B cell (primary cell): ENCODE data around the gene GPRC5B. TPM values are rescaled to one million over a fixed set of nuclear protein-coding genes. Genes with fewer than 3 reads are reported as not detected.

ENCODE experiments used
- ATAC-seq: fragments of 200-7000 bp; cut with Tn5 transposase; one replicate; pipeline ENCODE4 v1.10.0; 2021; ENCODE audit warnings: low read depth, mild to moderate bottlenecking, moderate number of reproducible peaks, moderate library complexity
- CTCF ChIA-PET: fragments of 350-600 bp; sonication (Branson Sonifier 250); formaldehyde crosslinking; loops from one replicate; lab custom pipeline; 2021; ENCODE audit warnings: antibody characterized with exemption, inconsistent platforms; lab: Charles Lee
- POLR2A ChIA-PET: fragments of 350-600 bp; sonication (Branson Sonifier 250); formaldehyde crosslinking; loops from one replicate; lab custom pipeline; 2021; ENCODE audit warnings: antibody characterized with exemption; lab: Charles Lee
- DNase-seq: peaks from one replicate; pipeline ENCODE4 v3.0.0; 2013
- H2AFZ ChIP-seq: 2 replicates; pipeline ENCODE4 v1.6.1; 2012; ENCODE audit warnings: mild to moderate bottlenecking, low read depth, low read length; ENCODE audit not compliant: insufficient read depth, poor library complexity, severe bottlenecking
- H3K27ac ChIP-seq, 2 donors: 1 replicate in 1 of 2; 2 replicates in 1 of 2; pipeline ENCODE4 v1.5.1; 2012 to 2013; ENCODE audit warnings: low read length in 2 of 2, mild to moderate bottlenecking in 2 of 2, moderate library complexity in 1 of 2
- H3K27me3 ChIP-seq, 4 experiments: fragments of 200-600 bp in 1 of 4; sonication (generic) in 1 of 4; replicated peaks in 1 of 4; 1 replicate in 2 of 4; 2 replicates in 2 of 4; pipeline versions ENCODE4 v1.6.1 to v1.7.0; 2013 to 2016; ENCODE audit warnings: low read length in 3 of 4, mild to moderate bottlenecking in 2 of 4, mixed read lengths in 1 of 4, moderate library complexity in 1 of 4; ENCODE audit not compliant: insufficient read depth in 4 of 4, control insufficient read depth in 3 of 4; ENCODE audit errors: control extremely low read depth in 1 of 4
- H3K36me3 ChIP-seq, 2 experiments: replicated peaks in 1 of 2; 1 replicate in 1 of 2; 2 replicates in 1 of 2; pipeline versions ENCODE4 v1.6.1 to v1.7.1; 2013; ENCODE audit warnings: low read length in 1 of 2; ENCODE audit not compliant: insufficient read depth in 2 of 2, control insufficient read depth in 1 of 2; ENCODE audit errors: control extremely low read depth in 1 of 2, extremely low read depth in 1 of 2
- H3K4me1 ChIP-seq, 2 donors: fragments of 200-600 bp in 1 of 2; sonication (generic) in 1 of 2; 1 replicate in 1 of 2; 2 replicates in 1 of 2; pipeline versions ENCODE4 v1.5.1 to v1.6.1; 2013 to 2017; ENCODE audit warnings: low read length in 2 of 2; ENCODE audit not compliant: control insufficient read depth in 2 of 2, insufficient read depth in 2 of 2
- H3K4me2 ChIP-seq: replicated peaks from 2 replicates; pipeline ENCODE3; 2012; ENCODE audit warnings: mild to moderate bottlenecking, low read depth, low read length; ENCODE audit not compliant: poor library complexity, severe bottlenecking
- H3K4me3 ChIP-seq, 5 experiments: fragments of 200-600 bp in 1 of 5; sonication (generic) in 1 of 5; 1 replicate in 3 of 5; 2 replicates in 2 of 5; pipeline versions ENCODE4 v1.5.1 to v1.7.0; 2011 to 2016; ENCODE audit warnings: low read length in 4 of 5, mild to moderate bottlenecking in 4 of 5, low read depth in 2 of 5, control low read depth in 1 of 5, moderate library complexity in 1 of 5; ENCODE audit not compliant: insufficient read depth in 1 of 5; ENCODE audit errors: control extremely low read depth in 1 of 5, extremely low read depth in 1 of 5
- H3K79me2 ChIP-seq: fragments of 200-600 bp; sonication (generic); one replicate; pipeline ENCODE4 v1.6.0; 2016; ENCODE audit warnings: low read length; ENCODE audit not compliant: control insufficient read depth, insufficient read depth
- H3K9ac ChIP-seq: fragments of 200-600 bp; sonication (generic); 2 replicates; pipeline ENCODE4 v1.6.1; 2017; ENCODE audit warnings: mild to moderate bottlenecking, low read length, moderate library complexity
- H3K9me3 ChIP-seq, 3 donors: one replicate each; pipeline versions ENCODE4 v1.6.1 to v1.7.1; 2013; ENCODE audit warnings: low read length in 2 of 3; ENCODE audit not compliant: control insufficient read depth in 2 of 3, insufficient read depth in 1 of 3; ENCODE audit errors: control extremely low read depth in 1 of 3
- H4K20me1 ChIP-seq: 2 replicates; pipeline ENCODE4 v1.6.0; 2012; ENCODE audit warnings: mild to moderate bottlenecking, low read length; ENCODE audit not compliant: insufficient read depth, control insufficient read depth, poor library complexity, severe bottlenecking
- H3K27ac Mint-ChIP-seq: one replicate; pipeline ENCODE4 v1.8.0; 2021; ENCODE audit warnings: mixed read lengths
- H3K27me3 Mint-ChIP-seq: one replicate; pipeline ENCODE4 v1.8.0; 2021; ENCODE audit warnings: mixed read lengths
- H3K4me1 Mint-ChIP-seq: one replicate; pipeline ENCODE4 v1.8.0; 2021; ENCODE audit warnings: mixed read lengths
- H3K4me3 Mint-ChIP-seq: one replicate; pipeline ENCODE4 v1.8.0; 2021; ENCODE audit warnings: mixed read lengths
- H3K9me3 Mint-ChIP-seq: one replicate; pipeline ENCODE4 v1.8.0; 2022; ENCODE audit warnings: mixed read lengths; ENCODE audit not compliant: insufficient read depth
- EZH2 ChIP-seq: IDR thresholded peaks from 2 replicates; pipeline ENCODE4 v1.6.1; 2012; ENCODE audit warnings: borderline replicate concordance, low read depth, mild to moderate bottlenecking, moderate library complexity, low read length; ENCODE audit not compliant: insufficient read depth, poor library complexity, severe bottlenecking
- WGBS: methylation state at CpG from one replicate; pipeline ENCODE4 v1.1.5; 2013; ENCODE audit warnings: missing lambda C conversion rate; ENCODE audit not compliant: insufficient coverage; 5-methylcytosine and 5-hydroxymethylcytosine counted together
- intact Hi-C: fragments of 100-400 bp; cut with micrococcal nuclease; formaldehyde crosslinking; loops from one replicate; pipeline ENCODE4 v1.10.0; 2022
- polyA plus RNA-seq: library from polyadenylated mRNA; depleted of rRNA; stranded (reverse); fragments of >200 nt; gene quantifications from 2 replicates; pipeline ENCODE4 v1.2.3, GENCODE V29; 2012
- total RNA-seq, 2 donors: library from RNA; stranded (reverse); fragments of 120-200 nt in 1 of 2; gene quantifications; 1 replicate in 1 of 2; 2 replicates in 1 of 2; pipeline versions ENCODE4 v1.2.3 to v1.2.4, GENCODE V29; 2013 to 2022
- TF ChIP-seq, protein P1 (sequence below): fragments of 200-600 bp; IDR thresholded peaks from one replicate; pipeline ENCODE4 v1.8.0; 2022; ENCODE audit warnings: antibody characterized with exemption, mild to moderate bottlenecking

The GPRC5B gene
- total and polyA plus RNA-seq, 2 donors (not counting 1 experiment from before 2014, with no cell fraction given), result not detected

DNA sequence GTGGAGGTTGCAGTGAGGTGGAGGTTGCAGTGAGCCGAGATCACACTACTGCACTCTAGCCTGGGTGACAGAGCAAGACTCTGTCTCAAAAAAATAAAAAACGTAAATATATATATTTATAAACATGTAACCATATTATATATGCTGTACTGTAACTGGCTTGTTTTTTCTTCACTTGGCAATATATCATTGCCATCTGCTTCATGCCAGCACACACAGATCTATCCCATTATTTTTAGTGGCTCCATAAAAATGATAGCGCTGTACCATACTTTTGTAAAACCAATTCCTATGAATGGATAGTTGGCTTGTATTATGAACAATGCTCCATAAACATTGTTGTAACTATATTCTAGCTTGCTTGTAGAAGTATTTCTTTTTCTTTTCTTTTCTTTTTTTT is 49.5 kb downstream of the GPRC5B start:
- H3K4me1 ChIP-seq, result peaks cover 0 to 5% of the 10 kb centered on the region in 2 donors
- no peak overlapping the region for H3K4me2 ChIP-seq
- H3K27me3 ChIP-seq, result no peaks in the 10 kb centered on the region
- DNase-seq, result no peak
- ATAC-seq, result no peak
- no CpG with 5 or more reads among the region's 3 CpGs for WGBS
- ChIA-PET POLR2A (no interaction called here), CTCF (no interaction called here)
- H3K36me3 ChIP-seq, result no peaks in the 10 kb centered on the region
- no peak overlapping the region for H3K9ac ChIP-seq
- no peaks in the 10 kb centered on the region for H3K79me2 ChIP-seq
- peaks cover 3% of the 10 kb centered on the region for H3K4me1 Mint-ChIP-seq
- H4K20me1 ChIP-seq, result no peaks in the 10 kb centered on the region
- H3K27ac ChIP-seq, result no peak overlapping the region
- H3K27me3 Mint-ChIP-seq, result no peaks in the 10 kb centered on the region
- no peak overlapping the region for H2AFZ ChIP-seq
- no peaks in the 10 kb centered on the region for H3K9me3 ChIP-seq
- no peak overlapping the region for H3K4me3 Mint-ChIP-seq
- no peak overlapping the region for H3K4me3 ChIP-seq
- H3K9me3 Mint-ChIP-seq, result no peaks in the 10 kb centered on the region
- H3K27ac Mint-ChIP-seq, result no peak overlapping the region
- TF ChIP-seq, protein P1, sequence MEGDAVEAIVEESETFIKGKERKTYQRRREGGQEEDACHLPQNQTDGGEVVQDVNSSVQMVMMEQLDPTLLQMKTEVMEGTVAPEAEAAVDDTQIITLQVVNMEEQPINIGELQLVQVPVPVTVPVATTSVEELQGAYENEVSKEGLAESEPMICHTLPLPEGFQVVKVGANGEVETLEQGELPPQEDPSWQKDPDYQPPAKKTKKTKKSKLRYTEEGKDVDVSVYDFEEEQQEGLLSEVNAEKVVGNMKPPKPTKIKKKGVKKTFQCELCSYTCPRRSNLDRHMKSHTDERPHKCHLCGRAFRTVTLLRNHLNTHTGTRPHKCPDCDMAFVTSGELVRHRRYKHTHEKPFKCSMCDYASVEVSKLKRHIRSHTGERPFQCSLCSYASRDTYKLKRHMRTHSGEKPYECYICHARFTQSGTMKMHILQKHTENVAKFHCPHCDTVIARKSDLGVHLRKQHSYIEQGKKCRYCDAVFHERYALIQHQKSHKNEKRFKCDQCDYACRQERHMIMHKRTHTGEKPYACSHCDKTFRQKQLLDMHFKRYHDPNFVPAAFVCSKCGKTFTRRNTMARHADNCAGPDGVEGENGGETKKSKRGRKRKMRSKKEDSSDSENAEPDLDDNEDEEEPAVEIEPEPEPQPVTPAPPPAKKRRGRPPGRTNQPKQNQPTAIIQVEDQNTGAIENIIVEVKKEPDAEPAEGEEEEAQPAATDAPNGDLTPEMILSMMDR, result no peak
- no peak for TF ChIP-seq EZH2
- intact Hi-C loops, result no loop called here

GRCh38 chr16:19833581-19833980 is 51.1 kb downstream of the GPRC5B start:
- CTCF ChIA-PET, result no interaction called here
- POLR2A ChIA-PET, result no interaction called here
- TF ChIP-seq, protein P1, result no peak
- TF ChIP-seq EZH2, result no peak
- Mint-ChIP-seq H3K9me3 (no peaks in the 10 kb centered on the region), H3K27ac (no peak overlapping the region), H3K4me1 (peaks cover 3% of the 10 kb centered on the region), H3K4me3 (no peak overlapping the region), H3K27me3 (no peaks in the 10 kb centered on the region)
- Histone ChIP-seq H3K4me3 (no peak overlapping the region), H3K27ac (no peak overlapping the region), H3K27me3 (no peaks in the 10 kb centered on the region), H3K36me3 (no peaks in the 10 kb centered on the region), H3K4me2 (no peak overlapping the region), H3K9me3 (no peaks in the 10 kb centered on the region), H3K9ac (no peak overlapping the region), H3K79me2 (no peaks in the 10 kb centered on the region), H4K20me1 (no peaks in the 10 kb centered on the region), H2AFZ (no peak overlapping the region), H3K4me1 (peaks cover 0 to 5% of the 10 kb centered on the region in 2 donors)
- ATAC-seq, result no peak
- no peak for DNase-seq
- WGBS, result 80% methylated on average over 1 of the region's 5 CpGs
- intact Hi-C loops, result no loop called here
